ENCODE measurements around the gene SSRP1.

Gene SSRP1

GRCh38 chr11:57311109-57311936, 24.4 kb downstream of the SSRP1 start:
- peak; percentile 37 for DNase-seq
- Mint-ChIP-seq H3K27me3 (peaks cover 4 to 5% of the 10 kb centered on the region in 2 donors), H3K4me3 (peak overlapping the region; percentile 60 to 67), H3K4me1 (peaks cover 19 to 24% of the 10 kb centered on the region in 2 donors), H3K9me3 (no peaks in the 10 kb centered on the region), H3K36me3 (peaks cover 16 to 32% of the 10 kb centered on the region in 2 donors), H3K27ac (no peak overlapping the region)
- ATAC-seq (replicated peaks) = peak; percentile 87 to 90

GRCh38 chr11:57310630-57311086, 25.0 kb downstream of the SSRP1 start:
- Mint-ChIP-seq H3K4me1 (peaks cover 19 to 24% of the 10 kb centered on the region in 2 donors), H3K9me3 (no peaks in the 10 kb centered on the region), H3K27ac (no peak overlapping the region), H3K4me3 (peak overlapping the region in 1 of 2 donors; percentile 67), H3K27me3 (peaks cover 4 to 5% of the 10 kb centered on the region in 2 donors), H3K36me3 (peaks cover 16 to 32% of the 10 kb centered on the region in 2 donors)
- ATAC-seq (replicated peaks) (no peak), DNase-seq (no peak)

- H3K27me3 Mint-ChIP-seq = peaks cover 4 to 5% of the 10 kb centered on the region in 2 donors
- H3K4me3 Mint-ChIP-seq = no peak overlapping the region
- no peak for DNase-seq
- H3K36me3 Mint-ChIP-seq = peaks cover 16 to 32% of the 10 kb centered on the region in 2 donors
- no peak overlapping the region for H3K27ac Mint-ChIP-seq
- H3K9me3 Mint-ChIP-seq = no peaks in the 10 kb centered on the region
- H3K4me1 Mint-ChIP-seq = peaks cover 19 to 24% of the 10 kb centered on the region in 2 donors
- ATAC-seq (replicated peaks) = no peak
Measured at GRCh38 chr11:57310091-57310490, 25.6 kb downstream of the SSRP1 start.

GRCh38 chr11:57309106-57310059, 26.3 kb downstream of the SSRP1 start:
- Mint-ChIP-seq H3K27me3 (peaks cover 4 to 5% of the 10 kb centered on the region in 2 donors), H3K27ac (peak overlapping the region; percentile 20), H3K9me3 (no peaks in the 10 kb centered on the region), H3K4me3 (no peak overlapping the region), H3K4me1 (peaks cover 19 to 24% of the 10 kb centered on the region in 2 donors), H3K36me3 (peaks cover 16 to 32% of the 10 kb centered on the region in 2 donors)
- ATAC-seq (replicated peaks) (no peak), DNase-seq (no peak)

GRCh38 chr11:57308426-57309060, 27.1 kb downstream of the SSRP1 start:
- Mint-ChIP-seq H3K9me3 (no peaks in the 10 kb centered on the region), H3K27ac (peak overlapping the region; percentile 20)

GRCh38 chr11:57307666-57308270, 27.9 kb downstream of the SSRP1 start:
- Mint-ChIP-seq H3K27ac (no peak overlapping the region), H3K9me3 (no peaks in the 10 kb centered on the region), H3K4me1 (peaks cover 19 to 24% of the 10 kb centered on the region in 2 donors), H3K27me3 (peaks cover 4 to 5% of the 10 kb centered on the region in 2 donors), H3K4me3 (no peak overlapping the region), H3K36me3 (peaks cover 16 to 30% of the 10 kb centered on the region in 2 donors)
- ATAC-seq (replicated peaks) = no peak
- DNase-seq = no peak

More at GRCh38 chr11:57308426-57309060, 27.1 kb downstream of the SSRP1 start:
- ATAC-seq (replicated peaks) (no peak), DNase-seq (no peak)
- H3K27me3 Mint-ChIP-seq = peaks cover 4 to 5% of the 10 kb centered on the region in 2 donors
- no peak overlapping the region for H3K4me3 Mint-ChIP-seq
- peaks cover 16 to 28% of the 10 kb centered on the region in 2 donors for H3K36me3 Mint-ChIP-seq
- H3K4me1 Mint-ChIP-seq = peaks cover 19 to 24% of the 10 kb centered on the region in 2 donors

- ATAC-seq (replicated peaks) (no peak), DNase-seq (no peak)
- Mint-ChIP-seq H3K27ac (no peak overlapping the region), H3K36me3 (peaks cover 15 to 26% of the 10 kb centered on the region in 2 donors), H3K9me3 (no peaks in the 10 kb centered on the region), H3K27me3 (peaks cover 0 to under 1% of the 10 kb centered on the region in 2 donors), H3K4me1 (peaks cover 16 to 19% of the 10 kb centered on the region in 2 donors), H3K4me3 (no peak overlapping the region)
Measured at GRCh38 chr11:57306940-57307565, 28.6 kb downstream of the SSRP1 start.

GRCh38 chr11:57306161-57306876, 29.4 kb downstream of the SSRP1 start:
- Mint-ChIP-seq H3K27ac (no peak overlapping the region), H3K4me1 (peaks cover 14 to 15% of the 10 kb centered on the region in 2 donors), H3K27me3 (no peaks in the 10 kb centered on the region), H3K4me3 (no peak overlapping the region), H3K36me3 (peaks cover 22 to 33% of the 10 kb centered on the region in 2 donors), H3K9me3 (no peaks in the 10 kb centered on the region)
- ATAC-seq (replicated peaks) (no peak), DNase-seq (no peak)

GRCh38 chr11:57305523-57305922, 30.2 kb downstream of the SSRP1 start:
- DNase-seq = no peak
- no peak overlapping the region for H3K27ac Mint-ChIP-seq
- peaks cover 7 to 9% of the 10 kb centered on the region in 2 donors for H3K4me1 Mint-ChIP-seq
- no peaks in the 10 kb centered on the region for H3K27me3 Mint-ChIP-seq
- no peak overlapping the region for H3K4me3 Mint-ChIP-seq
- peaks cover 30 to 41% of the 10 kb centered on the region in 2 donors for H3K36me3 Mint-ChIP-seq
- ATAC-seq (replicated peaks) = no peak
- H3K9me3 Mint-ChIP-seq = no peaks in the 10 kb centered on the region

- H3K9me3 Mint-ChIP-seq = peaks cover 7 to 8% of the 10 kb centered on the region in 2 donors
- H3K27me3 Mint-ChIP-seq = no peaks in the 10 kb centered on the region
- no peak overlapping the region for H3K4me3 Mint-ChIP-seq
- H3K4me1 Mint-ChIP-seq = peaks cover 7 to 9% of the 10 kb centered on the region in 2 donors
- no peak overlapping the region for H3K27ac Mint-ChIP-seq
- ATAC-seq (replicated peaks) (no peak), DNase-seq (no peak)
- H3K36me3 Mint-ChIP-seq = peaks cover 34 to 42% of the 10 kb centered on the region in 2 donors
Measured at GRCh38 chr11:57303990-57304579, 31.6 kb downstream of the SSRP1 start.

- H3K27ac Mint-ChIP-seq = no peak overlapping the region
- peaks cover 8 to 10% of the 10 kb centered on the region in 2 donors for H3K9me3 Mint-ChIP-seq
- no peak overlapping the region for H3K4me3 Mint-ChIP-seq
- peaks cover 40% of the 10 kb centered on the region in 2 donors for H3K36me3 Mint-ChIP-seq
- no peak for ATAC-seq (replicated peaks)
- H3K27me3 Mint-ChIP-seq = no peaks in the 10 kb centered on the region
- peaks cover 7% of the 10 kb centered on the region in 2 donors for H3K4me1 Mint-ChIP-seq
- no peak for DNase-seq
Measured at GRCh38 chr11:57303280-57303989, 32.3 kb downstream of the SSRP1 start.

GRCh38 chr11:57302489-57302888, 33.2 kb downstream of the SSRP1 start:
- Mint-ChIP-seq H3K9me3 (peaks cover 9 to 10% of the 10 kb centered on the region in 2 donors), H3K4me1 (peaks cover 6 to 7% of the 10 kb centered on the region in 2 donors)
- ATAC-seq (replicated peaks) = no peak

More at GRCh38 chr11:57302489-57302888, 33.2 kb downstream of the SSRP1 start:
- Mint-ChIP-seq H3K27ac (no peak overlapping the region), H3K27me3 (no peaks in the 10 kb centered on the region), H3K4me3 (no peak overlapping the region), H3K36me3 (peaks cover 47 to 49% of the 10 kb centered on the region in 2 donors)
- no peak for DNase-seq
